GM19193 (cell line): ENCODE measurements around the gene RAX2.

Experiments used
- POLR2A ChIP-seq: IDR thresholded peaks from 4 replicates; pipeline ENCODE4 v1.6.1; 2011; ENCODE audit not compliant: insufficient read depth, insufficient read length; ENCODE audit errors: extremely low read depth

The RAX2 gene

GRCh38 chr19:3785938-3786824 is 14.2 kb upstream of the RAX2 start, which contains the start of gene MATK:
MATK (minus strand) TSS chr19:3786381; CDS start chr19:3785135, 1,246 bp downstream.
- TF ChIP-seq POLR2A = no peak

GRCh38 chr19:3785451-3785937 is 13.5 kb upstream of the RAX2 start:
- no peak for TF ChIP-seq POLR2A

GRCh38 chr19:3784607-3785450 is 12.8 kb upstream of the RAX2 start:
- no peak for TF ChIP-seq POLR2A

- TF ChIP-seq POLR2A = no peak
Measured at GRCh38 chr19:3783660-3784584, 11.9 kb upstream of the RAX2 start.

- no peak for TF ChIP-seq POLR2A
Measured at GRCh38 chr19:3782903-3783302, 10.9 kb upstream of the RAX2 start.

GRCh38 chr19:3782330-3782729 is 10.3 kb upstream of the RAX2 start:
- TF ChIP-seq POLR2A = no peak

- TF ChIP-seq POLR2A = no peak
Measured at GRCh38 chr19:3781603-3782002, 9.6 kb upstream of the RAX2 start.

GRCh38 chr19:3780786-3781304 is 8.8 kb upstream of the RAX2 start:
- no peak for TF ChIP-seq POLR2A

GRCh38 chr19:3778899-3779723 is 7.1 kb upstream of the RAX2 start:
- TF ChIP-seq POLR2A = no peak

GRCh38 chr19:3778104-3778867 is 6.3 kb upstream of the RAX2 start:
- no peak for TF ChIP-seq POLR2A

GRCh38 chr19:3776479-3777040 is 4.5 kb upstream of the RAX2 start:
- no peak for TF ChIP-seq POLR2A

- TF ChIP-seq POLR2A = no peak
Measured at GRCh38 chr19:3775831-3776230, 3.8 kb upstream of the RAX2 start.
